H9 (cell line): ENCODE results near the gene COLEC12. TPM values are rescaled to one million over a fixed set of nuclear protein-coding genes. Genes with fewer than 3 reads are reported as not detected.

Experiments
- DNase-seq: peaks from one replicate; pipeline ENCODE4 v3.0.0-alpha.2; 2017
- H2AFZ ChIP-seq: one replicate; pipeline ENCODE4 v1.6.1; 2013; ENCODE audit warnings: mild to moderate bottlenecking, low read length, control low read depth, moderate library complexity
- H2AK5ac ChIP-seq: 2 replicates; pipeline ENCODE4 v1.6.1; 2013; ENCODE audit warnings: low read length, control low read depth, mixed read lengths; ENCODE audit not compliant: insufficient read length
- H2BK120ac ChIP-seq: one replicate; pipeline ENCODE4 v1.6.1; 2013; ENCODE audit warnings: low read depth, mild to moderate bottlenecking, low read length, control low read depth, inconsistent platforms; ENCODE audit not compliant: poor library complexity, severe bottlenecking
- H2BK12ac ChIP-seq: 2 replicates; pipeline ENCODE4 v1.6.1; 2013; ENCODE audit warnings: low read length, control low read depth, mixed read lengths, low read depth; ENCODE audit not compliant: insufficient read length
- H2BK15ac ChIP-seq: 2 replicates; pipeline ENCODE4 v1.6.1; 2013; ENCODE audit warnings: low read depth, low read length, control low read depth
- H2BK20ac ChIP-seq: one replicate; pipeline ENCODE4 v1.6.1; 2013; ENCODE audit warnings: low read depth, mild to moderate bottlenecking, low read length, control low read depth, inconsistent platforms; ENCODE audit not compliant: poor library complexity, severe bottlenecking
- H2BK5ac ChIP-seq: 2 replicates; pipeline ENCODE4 v1.6.1; 2013; ENCODE audit warnings: low read length, control low read depth, mixed read lengths; ENCODE audit not compliant: insufficient read length
- H3K14ac ChIP-seq: 2 replicates; pipeline ENCODE4 v1.6.1; 2013; ENCODE audit warnings: low read length, control low read depth; ENCODE audit not compliant: insufficient read depth
- H3K18ac ChIP-seq: 2 replicates; pipeline ENCODE4 v1.6.1; 2013; ENCODE audit warnings: low read depth, mild to moderate bottlenecking, mixed read lengths, low read length, control low read depth; ENCODE audit not compliant: insufficient read length
- H3K23ac ChIP-seq: 2 replicates; pipeline ENCODE4 v1.6.1; 2013; ENCODE audit warnings: low read length, control low read depth, mixed read lengths, low read depth; ENCODE audit not compliant: insufficient read length
- H3K23me2 ChIP-seq: 2 replicates; pipeline ENCODE4 v1.6.1; 2013; ENCODE audit warnings: low read depth, mild to moderate bottlenecking, mixed read lengths, low read length, control low read depth; ENCODE audit not compliant: insufficient read length, poor library complexity, severe bottlenecking
- H3K27ac ChIP-seq: 2 replicates; pipeline ENCODE4 v1.5.1; 2013; ENCODE audit warnings: low read length, control low read depth, mixed read lengths, low read depth; ENCODE audit not compliant: insufficient read length
- H3K27me3 ChIP-seq: 2 replicates; pipeline ENCODE4 v1.6.1; 2013; ENCODE audit warnings: low read length, control low read depth, inconsistent platforms; ENCODE audit not compliant: insufficient read depth
- H3K4ac ChIP-seq: 2 replicates; pipeline ENCODE4 v1.6.1; 2013; ENCODE audit warnings: low read depth, mild to moderate bottlenecking, control low read depth, inconsistent platforms, low read length, moderate library complexity
- H3K4me1 ChIP-seq: 2 replicates; pipeline ENCODE4 v1.6.1; 2013; ENCODE audit warnings: low read length, control low read depth, inconsistent platforms; ENCODE audit not compliant: insufficient read depth
- H3K4me2 ChIP-seq: 2 replicates; pipeline ENCODE4 v1.6.1; 2013; ENCODE audit warnings: low read length, control low read depth, mixed read lengths; ENCODE audit not compliant: insufficient read length, insufficient read depth
- H3K56ac ChIP-seq: 2 replicates; pipeline ENCODE4 v1.6.1; 2013; ENCODE audit warnings: low read depth, mild to moderate bottlenecking, mixed read lengths, low read length, control low read depth; ENCODE audit not compliant: insufficient read length
- H3K79me1 ChIP-seq: 2 replicates; pipeline ENCODE4 v1.6.1; 2013; ENCODE audit warnings: low read depth, mild to moderate bottlenecking, moderate library complexity, low read length, control low read depth, inconsistent platforms; ENCODE audit not compliant: insufficient read depth, poor library complexity, severe bottlenecking
- H3K79me2 ChIP-seq: 2 replicates; pipeline ENCODE4 v1.6.1; 2013; ENCODE audit warnings: low read length, control low read depth, inconsistent platforms; ENCODE audit not compliant: insufficient read depth
- H3K9ac ChIP-seq: 2 replicates; pipeline ENCODE4 v1.6.1; 2013; ENCODE audit warnings: low read length, control low read depth, mixed read lengths; ENCODE audit not compliant: insufficient read length; ENCODE audit errors: extremely low read depth
- H3K9me3 ChIP-seq: one replicate; pipeline ENCODE4 v1.6.1; 2013; ENCODE audit warnings: low read depth, low read length, inconsistent platforms; ENCODE audit not compliant: control insufficient read depth
- H3T11ph ChIP-seq: one replicate; pipeline ENCODE4 v1.6.1; 2013; ENCODE audit warnings: mild to moderate bottlenecking, low read length, control low read depth, inconsistent platforms
- H4K20me1 ChIP-seq: one replicate; pipeline ENCODE4 v1.6.1; 2013; ENCODE audit not compliant: control insufficient read depth, insufficient read length, insufficient read depth
- H4K5ac ChIP-seq: 2 replicates; pipeline ENCODE4 v1.6.1; 2013; ENCODE audit warnings: low read depth, mild to moderate bottlenecking, mixed read lengths, low read length, control low read depth; ENCODE audit not compliant: insufficient read length
- H4K8ac ChIP-seq: replicated peaks from 2 replicates; pipeline ENCODE4 v1.6.1; 2013; ENCODE audit warnings: low read length, control low read depth, mixed read lengths, low read depth; ENCODE audit not compliant: insufficient read length
- H4K91ac ChIP-seq: 2 replicates; pipeline ENCODE4 v1.6.1; 2013; ENCODE audit warnings: low read depth, mild to moderate bottlenecking, moderate library complexity, mixed read lengths, low read length, control low read depth; ENCODE audit not compliant: insufficient read length
- H3K27ac Mint-ChIP-seq, 3 experiments: 2 replicates in 2 of 3; 3 replicates in 1 of 3; pipeline ENCODE4 v1.8.0; 2020 to 2021; ENCODE audit warnings: mixed read lengths in 3 of 3, mild to moderate bottlenecking in 1 of 3, moderate library complexity in 1 of 3
- H3K27me3 Mint-ChIP-seq: 2 replicates; pipeline ENCODE4 v1.8.0; 2021; ENCODE audit warnings: low read depth, mild to moderate bottlenecking, moderate library complexity, mixed read lengths
- H3K36me3 Mint-ChIP-seq, 3 experiments: 2 replicates in 2 of 3; 3 replicates in 1 of 3; pipeline ENCODE4 v1.8.0; 2020 to 2021; ENCODE audit warnings: low read depth in 3 of 3, mixed read lengths in 3 of 3; ENCODE audit not compliant: insufficient read depth in 1 of 3
- H3K4me1 Mint-ChIP-seq, 2 experiments: 2 replicates each; pipeline ENCODE4 v1.8.0; 2020; ENCODE audit warnings: mixed read lengths in 2 of 2
- H3K4me3 Mint-ChIP-seq, 2 experiments: 2 replicates in 1 of 2; 3 replicates in 1 of 2; pipeline ENCODE4 v1.8.0; 2020 to 2021; ENCODE audit warnings: mild to moderate bottlenecking in 2 of 2, mixed read lengths in 2 of 2, moderate library complexity in 1 of 2
- H3K9me3 Mint-ChIP-seq, 2 experiments: 2 replicates in 1 of 2; 3 replicates in 1 of 2; pipeline ENCODE4 v1.8.0; 2020; ENCODE audit warnings: mild to moderate bottlenecking in 2 of 2, mixed read lengths in 2 of 2, moderate library complexity in 1 of 2
- WGBS: extraction: QIAGEN DNeasy Blood & Tissue Kit; methylation state at CpG from one replicate; pipeline ENCODE4 v1.1.7; 2013; ENCODE audit warnings: missing lambda C conversion rate, low lambda C conversion rate, mixed read lengths; ENCODE audit not compliant: insufficient read length; ENCODE audit errors: extremely low coverage; 5-methylcytosine and 5-hydroxymethylcytosine counted together
- total RNA-seq: library from RNA; stranded (reverse); gene quantifications from 2 replicates; pipeline ENCODE4 v1.2.1, GENCODE V29; 2021
- TF ChIP-seq, protein P1 (sequence below): fragments of 200-600 bp; sonication (generic); conservative IDR thresholded peaks from 3 replicates; pipeline ENCODE4 v1.8.0; 2021; ENCODE audit warnings: antibody characterized with exemption, mild to moderate bottlenecking

COLEC12 gene
- total RNA-seq, 1 experiment from 2014 or later, result 0.70 TPM

DNA sequence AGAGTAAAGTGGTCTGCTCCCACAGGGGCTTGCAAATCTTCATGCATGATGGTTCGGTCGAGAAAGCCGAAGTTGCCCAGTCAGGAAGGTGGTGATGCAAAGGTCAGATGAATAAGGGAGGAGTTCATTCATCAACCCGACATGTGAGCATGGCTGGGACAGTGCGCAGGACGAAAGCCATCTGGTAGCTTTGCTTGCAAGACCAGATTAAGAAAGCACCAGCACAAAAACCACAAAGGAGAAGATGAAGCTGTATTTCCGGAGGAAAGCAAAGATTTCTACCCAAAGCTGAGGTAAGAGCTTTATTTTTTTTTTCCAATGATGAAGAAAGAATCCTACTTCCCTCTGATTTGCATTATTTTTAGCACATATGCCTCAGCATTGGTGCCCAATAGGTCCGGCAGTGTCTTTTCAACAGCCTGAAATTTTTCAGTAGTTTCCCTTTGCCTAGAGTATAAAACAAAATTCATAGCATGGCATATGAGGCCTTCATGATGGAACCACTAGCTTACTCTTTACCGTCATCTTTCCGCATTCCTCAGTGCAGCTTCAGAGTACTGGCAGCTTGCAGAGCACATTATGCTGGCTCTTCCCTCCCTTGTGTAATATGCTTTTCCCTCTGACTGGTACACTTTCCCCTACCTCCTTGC lies 120.7 kb downstream of the COLEC12 start:
- WGBS, result no CpG with 5 or more reads among the region's 10 CpGs
- Histone ChIP-seq H4K5ac (no peak overlapping the region), H3K4ac (no peak overlapping the region), H2AFZ (no peak overlapping the region), H3K79me2 (no peaks in the 10 kb centered on the region), H2BK5ac (no peak overlapping the region), H2AK5ac (no peak overlapping the region), H4K8ac (no peak overlapping the region), H3K23ac (no peak overlapping the region), H3K23me2 (no peaks in the 10 kb centered on the region), H3K4me2 (no peak overlapping the region), H4K91ac (no peak overlapping the region), H2BK20ac (no peak overlapping the region), H3K14ac (no peak overlapping the region), H3T11ph (no peak overlapping the region), H3K79me1 (no peaks in the 10 kb centered on the region), H2BK120ac (no peak overlapping the region), H3K27me3 (no peaks in the 10 kb centered on the region), H4K20me1 (no peaks in the 10 kb centered on the region), H3K56ac (no peak overlapping the region), H3K9ac (no peak overlapping the region), H2BK15ac (no peak overlapping the region), H2BK12ac (no peak overlapping the region), H3K4me1 (no peaks in the 10 kb centered on the region), H3K27ac (no peak overlapping the region), H3K18ac (no peak overlapping the region), H3K9me3 (no peaks in the 10 kb centered on the region)
- Mint-ChIP-seq H3K36me3 (no peaks in the 10 kb centered on the region), H3K4me1 (peaks cover 16% of the 10 kb centered on the region in 2 experiments), H3K9me3 (no peaks in the 10 kb centered on the region; a peak in 1 of 5 replicates), H3K27ac (no peak overlapping the region), H3K4me3 (no peak overlapping the region), H3K27me3 (peaks cover 13% of the 10 kb centered on the region)
- no peak for DNase-seq
- TF ChIP-seq, protein P1, sequence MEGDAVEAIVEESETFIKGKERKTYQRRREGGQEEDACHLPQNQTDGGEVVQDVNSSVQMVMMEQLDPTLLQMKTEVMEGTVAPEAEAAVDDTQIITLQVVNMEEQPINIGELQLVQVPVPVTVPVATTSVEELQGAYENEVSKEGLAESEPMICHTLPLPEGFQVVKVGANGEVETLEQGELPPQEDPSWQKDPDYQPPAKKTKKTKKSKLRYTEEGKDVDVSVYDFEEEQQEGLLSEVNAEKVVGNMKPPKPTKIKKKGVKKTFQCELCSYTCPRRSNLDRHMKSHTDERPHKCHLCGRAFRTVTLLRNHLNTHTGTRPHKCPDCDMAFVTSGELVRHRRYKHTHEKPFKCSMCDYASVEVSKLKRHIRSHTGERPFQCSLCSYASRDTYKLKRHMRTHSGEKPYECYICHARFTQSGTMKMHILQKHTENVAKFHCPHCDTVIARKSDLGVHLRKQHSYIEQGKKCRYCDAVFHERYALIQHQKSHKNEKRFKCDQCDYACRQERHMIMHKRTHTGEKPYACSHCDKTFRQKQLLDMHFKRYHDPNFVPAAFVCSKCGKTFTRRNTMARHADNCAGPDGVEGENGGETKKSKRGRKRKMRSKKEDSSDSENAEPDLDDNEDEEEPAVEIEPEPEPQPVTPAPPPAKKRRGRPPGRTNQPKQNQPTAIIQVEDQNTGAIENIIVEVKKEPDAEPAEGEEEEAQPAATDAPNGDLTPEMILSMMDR, result no peak
